ENCODE measurements around the gene SEMA5B.

The SEMA5B gene

GRCh38 chr3:123020709-123021108 is 6.9 kb downstream of the SEMA5B start:
- Histone ChIP-seq H3K36me3 (ENCODE audit: insufficient read depth, low read length) (no peaks in the 10 kb centered on the region), H3K9me3 (ENCODE audit: low read length) (no peaks in the 10 kb centered on the region), H3K4me3 (ENCODE audit: low read depth in 1 of 2, low read length in 2 of 2) (no peak overlapping the region), H3K27me3 (ENCODE audit: control insufficient read depth in 1 of 2, insufficient read depth in 2 of 2, low read length in 2 of 2) (peaks cover 0 to 3% of the 10 kb centered on the region in 2 donors), H3K4me1 (ENCODE audit: insufficient read depth, low read length) (no peaks in the 10 kb centered on the region), H3K9ac (ENCODE audit: low read length) (no peak overlapping the region), H3K27ac (ENCODE audit: low read depth, low read length) (no peak overlapping the region)

GRCh38 chr3:123019591-123019990 is 8.0 kb downstream of the SEMA5B start:
- no peaks in the 10 kb centered on the region for H3K9me3 ChIP-seq (ENCODE audit: low read length)
- no peak overlapping the region for H3K4me3 ChIP-seq (ENCODE audit: low read depth in 1 of 2, low read length in 2 of 2)
- no peaks in the 10 kb centered on the region for H3K4me1 ChIP-seq (ENCODE audit: insufficient read depth, low read length)
- H3K27ac ChIP-seq (ENCODE audit: low read depth, low read length) = no peak overlapping the region
- no peaks in the 10 kb centered on the region for H3K27me3 ChIP-seq (ENCODE audit: control insufficient read depth in 1 of 2, insufficient read depth in 2 of 2, low read length in 2 of 2)
- H3K36me3 ChIP-seq (ENCODE audit: insufficient read depth, low read length) = no peaks in the 10 kb centered on the region
- no peak overlapping the region for H3K9ac ChIP-seq (ENCODE audit: low read length)

GRCh38 chr3:123019161-123019560 is 8.4 kb downstream of the SEMA5B start:
- H3K36me3 ChIP-seq (ENCODE audit: insufficient read depth, low read length) = no peaks in the 10 kb centered on the region
- H3K27me3 ChIP-seq (ENCODE audit: control insufficient read depth in 1 of 2, insufficient read depth in 2 of 2, low read length in 2 of 2) = no peaks in the 10 kb centered on the region
- no peak overlapping the region for H3K9ac ChIP-seq (ENCODE audit: low read length)
- no peak overlapping the region for H3K4me3 ChIP-seq (ENCODE audit: low read depth in 1 of 2, low read length in 2 of 2)
- no peaks in the 10 kb centered on the region for H3K4me1 ChIP-seq (ENCODE audit: insufficient read depth, low read length)
- no peaks in the 10 kb centered on the region for H3K9me3 ChIP-seq (ENCODE audit: low read length)
- H3K27ac ChIP-seq (ENCODE audit: low read depth, low read length) = no peak overlapping the region

- Histone ChIP-seq H3K27me3 (ENCODE audit: control insufficient read depth in 1 of 2, insufficient read depth in 2 of 2, low read length in 2 of 2) (no peaks in the 10 kb centered on the region), H3K4me3 (ENCODE audit: low read depth in 1 of 2, low read length in 2 of 2) (no peak overlapping the region), H3K36me3 (ENCODE audit: insufficient read depth, low read length) (no peaks in the 10 kb centered on the region), H3K9ac (ENCODE audit: low read length) (no peak overlapping the region), H3K4me1 (ENCODE audit: insufficient read depth, low read length) (no peaks in the 10 kb centered on the region), H3K9me3 (ENCODE audit: low read length) (no peaks in the 10 kb centered on the region), H3K27ac (ENCODE audit: low read depth, low read length) (no peak overlapping the region)
These were observed 8.9 kb downstream of the SEMA5B start for GRCh38 chr3:123018683-123019082.

GRCh38 chr3:123015596-123015995 is 12.0 kb downstream of the SEMA5B start:
- H3K9me3 ChIP-seq (ENCODE audit: low read length) = no peaks in the 10 kb centered on the region
- H3K27me3 ChIP-seq (ENCODE audit: control insufficient read depth in 1 of 2, insufficient read depth in 2 of 2, low read length in 2 of 2) = no peaks in the 10 kb centered on the region
- H3K27ac ChIP-seq (ENCODE audit: low read depth, low read length) = no peak overlapping the region
- no peak overlapping the region for H3K4me3 ChIP-seq (ENCODE audit: low read depth in 1 of 2, low read length in 2 of 2)
- H3K4me1 ChIP-seq (ENCODE audit: insufficient read depth, low read length) = no peaks in the 10 kb centered on the region
- H3K9ac ChIP-seq (ENCODE audit: low read length) = no peak overlapping the region
- no peaks in the 10 kb centered on the region for H3K36me3 ChIP-seq (ENCODE audit: insufficient read depth, low read length)

GRCh38 chr3:123013876-123014275 is 13.7 kb downstream of the SEMA5B start:
- Histone ChIP-seq H3K9ac (ENCODE audit: low read length) (no peak overlapping the region), H3K27ac (ENCODE audit: low read depth, low read length) (no peak overlapping the region), H3K4me3 (ENCODE audit: low read depth in 1 of 2, low read length in 2 of 2) (no peak overlapping the region), H3K9me3 (ENCODE audit: low read length) (no peaks in the 10 kb centered on the region), H3K36me3 (ENCODE audit: insufficient read depth, low read length) (no peaks in the 10 kb centered on the region), H3K27me3 (ENCODE audit: control insufficient read depth in 1 of 2, insufficient read depth in 2 of 2, low read length in 2 of 2) (no peaks in the 10 kb centered on the region), H3K4me1 (ENCODE audit: insufficient read depth, low read length) (no peaks in the 10 kb centered on the region)

- Histone ChIP-seq H3K4me3 (ENCODE audit: low read depth in 1 of 2, low read length in 2 of 2) (no peak overlapping the region), H3K9ac (ENCODE audit: low read length) (no peak overlapping the region), H3K27ac (ENCODE audit: low read depth, low read length) (no peak overlapping the region), H3K9me3 (ENCODE audit: low read length) (no peaks in the 10 kb centered on the region), H3K4me1 (ENCODE audit: insufficient read depth, low read length) (no peaks in the 10 kb centered on the region), H3K36me3 (ENCODE audit: insufficient read depth, low read length) (no peaks in the 10 kb centered on the region), H3K27me3 (ENCODE audit: control insufficient read depth in 1 of 2, insufficient read depth in 2 of 2, low read length in 2 of 2) (no peaks in the 10 kb centered on the region)
These were observed 14.9 kb downstream of the SEMA5B start for GRCh38 chr3:123012652-123013051.

GRCh38 chr3:123011447-123011846 is 16.1 kb downstream of the SEMA5B start:
- no peak overlapping the region for H3K4me3 ChIP-seq (ENCODE audit: low read depth in 1 of 2, low read length in 2 of 2)
- H3K9me3 ChIP-seq (ENCODE audit: low read length) = no peaks in the 10 kb centered on the region
- H3K9ac ChIP-seq (ENCODE audit: low read length) = no peak overlapping the region
- H3K27me3 ChIP-seq (ENCODE audit: control insufficient read depth in 1 of 2, insufficient read depth in 2 of 2, low read length in 2 of 2) = no peaks in the 10 kb centered on the region
- no peak overlapping the region for H3K27ac ChIP-seq (ENCODE audit: low read depth, low read length)
- H3K36me3 ChIP-seq (ENCODE audit: insufficient read depth, low read length) = no peaks in the 10 kb centered on the region
- H3K4me1 ChIP-seq (ENCODE audit: insufficient read depth, low read length) = no peaks in the 10 kb centered on the region

- Histone ChIP-seq H3K9me3 (ENCODE audit: low read length) (no peaks in the 10 kb centered on the region), H3K36me3 (ENCODE audit: insufficient read depth, low read length) (no peaks in the 10 kb centered on the region), H3K4me3 (ENCODE audit: low read depth in 1 of 2, low read length in 2 of 2) (no peak overlapping the region), H3K9ac (ENCODE audit: low read length) (no peak overlapping the region), H3K27me3 (ENCODE audit: control insufficient read depth in 1 of 2, insufficient read depth in 2 of 2, low read length in 2 of 2) (no peaks in the 10 kb centered on the region), H3K4me1 (ENCODE audit: insufficient read depth, low read length) (no peaks in the 10 kb centered on the region), H3K27ac (ENCODE audit: low read depth, low read length) (no peak overlapping the region)
These were observed 18.7 kb downstream of the SEMA5B start for GRCh38 chr3:123008840-123009239.

GRCh38 chr3:123006609-123007008 is 21.0 kb downstream of the SEMA5B start:
- H3K27ac ChIP-seq (ENCODE audit: low read depth, low read length) = no peak overlapping the region
- no peaks in the 10 kb centered on the region for H3K9me3 ChIP-seq (ENCODE audit: low read length)
- H3K9ac ChIP-seq (ENCODE audit: low read length) = no peak overlapping the region
- no peaks in the 10 kb centered on the region for H3K27me3 ChIP-seq (ENCODE audit: control insufficient read depth in 1 of 2, insufficient read depth in 2 of 2, low read length in 2 of 2)
- H3K36me3 ChIP-seq (ENCODE audit: insufficient read depth, low read length) = no peaks in the 10 kb centered on the region
- no peak overlapping the region for H3K4me3 ChIP-seq (ENCODE audit: low read depth in 1 of 2, low read length in 2 of 2)
- H3K4me1 ChIP-seq (ENCODE audit: insufficient read depth, low read length) = no peaks in the 10 kb centered on the region

GRCh38 chr3:123005291-123005690 is 22.3 kb downstream of the SEMA5B start:
- H3K27ac ChIP-seq (ENCODE audit: low read depth, low read length) = no peak overlapping the region
- no peaks in the 10 kb centered on the region for H3K9me3 ChIP-seq (ENCODE audit: low read length)
- H3K9ac ChIP-seq (ENCODE audit: low read length) = no peak overlapping the region
- no peak overlapping the region for H3K4me3 ChIP-seq (ENCODE audit: low read depth in 1 of 2, low read length in 2 of 2)
- peaks cover 0 to 4% of the 10 kb centered on the region in 2 donors for H3K27me3 ChIP-seq (ENCODE audit: control insufficient read depth in 1 of 2, insufficient read depth in 2 of 2, low read length in 2 of 2)
- H3K36me3 ChIP-seq (ENCODE audit: insufficient read depth, low read length) = no peaks in the 10 kb centered on the region
- H3K4me1 ChIP-seq (ENCODE audit: insufficient read depth, low read length) = no peaks in the 10 kb centered on the region

- Histone ChIP-seq H3K4me3 (ENCODE audit: low read depth in 1 of 2, low read length in 2 of 2) (no peak overlapping the region), H3K9ac (ENCODE audit: low read length) (no peak overlapping the region), H3K4me1 (ENCODE audit: insufficient read depth, low read length) (no peaks in the 10 kb centered on the region), H3K36me3 (ENCODE audit: insufficient read depth, low read length) (no peaks in the 10 kb centered on the region), H3K27me3 (ENCODE audit: control insufficient read depth in 1 of 2, insufficient read depth in 2 of 2, low read length in 2 of 2) (peaks cover 0 to 4% of the 10 kb centered on the region in 2 donors), H3K9me3 (ENCODE audit: low read length) (no peaks in the 10 kb centered on the region), H3K27ac (ENCODE audit: low read depth, low read length) (no peak overlapping the region)
These were observed 23.2 kb downstream of the SEMA5B start for GRCh38 chr3:123004201-123004918.

Measured in muscle layer of colon (tissue), 2 donors.